ENCODE data around the gene TMPRSS9. TPM values are rescaled to one million over a fixed set of nuclear protein-coding genes. Genes with fewer than 3 reads are reported as not detected.

The TMPRSS9 gene
- polyA plus RNA-seq, 1 experiment, result not detected

GRCh38 chr19:2320049-2320448, 40.0 kb upstream of the TMPRSS9 start:
- TF ChIP-seq CTCF (IDR thresholded peaks at IDR 0.05; ENCODE audit: insufficient read depth, low read depth, low read length), result no peak

GRCh38 chr19:2320939-2321338, 39.1 kb upstream of the TMPRSS9 start:
- Histone ChIP-seq H3K27me3 (ENCODE audit: control insufficient read depth, insufficient read depth, low read length) (no peaks in the 10 kb centered on the region), H3K4me3 (ENCODE audit: low read depth, low read length) (no peak overlapping the region), H3K36me3 (ENCODE audit: control insufficient read depth, insufficient read depth, low read length) (peaks cover 14% of the 10 kb centered on the region)
- no peak for DNase-seq (ENCODE audit: low read depth)
- POLR2A ChIA-PET, result no interaction called here
- CTCF ChIA-PET, result interaction anchor here (0.6 kb wide), 2 partner anchors 60 to 71 kb away, joined by 3 read pairs; no protein-coding TSS in a partner anchor
- no peak for TF ChIP-seq CTCF (IDR thresholded peaks at IDR 0.05; ENCODE audit: insufficient read depth, low read depth, low read length)

More at GRCh38 chr19:2320049-2320448, 40.0 kb upstream of the TMPRSS9 start:
- ChIA-PET CTCF (interaction anchor here (1.2 kb wide), 1 partner anchor 10 kb away, joined by 4 read pairs; no protein-coding TSS in a partner anchor), POLR2A (no interaction called here)
- H3K36me3 ChIP-seq (ENCODE audit: control insufficient read depth, insufficient read depth, low read length), result peaks cover 9% of the 10 kb centered on the region
- no peaks in the 10 kb centered on the region for H3K27me3 ChIP-seq (ENCODE audit: control insufficient read depth, insufficient read depth, low read length)
- no peak overlapping the region for H3K4me3 ChIP-seq (ENCODE audit: low read depth, low read length)
- DNase-seq (ENCODE audit: low read depth), result no peak

DNA sequence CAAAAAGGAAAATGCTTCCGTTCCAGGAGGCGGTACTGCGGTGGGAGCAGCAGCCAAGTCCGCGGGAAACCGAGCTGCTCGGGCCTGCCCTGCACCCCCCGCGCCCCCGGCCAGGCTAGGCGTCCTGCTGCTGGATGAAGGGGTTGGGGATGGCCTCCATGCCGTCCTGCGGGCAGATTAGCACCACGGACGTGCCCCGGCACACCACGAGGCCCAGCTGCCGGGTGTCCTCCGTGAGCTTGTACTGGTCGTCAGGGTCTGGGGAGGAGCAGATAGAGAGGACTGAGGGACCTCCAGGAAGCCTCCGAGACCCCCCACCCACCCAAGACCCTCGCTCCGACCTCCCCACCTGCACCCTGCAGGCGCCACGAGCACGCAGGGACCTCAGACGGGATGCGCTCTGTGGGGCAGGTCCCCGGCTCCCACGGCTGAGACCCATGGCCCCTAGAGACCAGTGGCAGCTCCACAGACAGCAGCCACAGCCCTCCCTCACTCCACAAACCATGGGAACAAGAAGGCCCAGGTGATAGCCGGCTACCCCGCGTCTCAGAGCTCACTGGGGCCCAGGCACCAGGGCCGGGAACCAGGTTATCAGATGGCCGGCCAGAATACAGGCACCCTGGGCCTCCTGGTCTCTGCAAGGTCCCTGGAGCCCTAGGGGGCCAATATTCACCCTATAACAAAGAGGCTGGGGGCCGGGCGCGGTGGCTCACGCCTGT, 38.3 kb upstream of the TMPRSS9 start:
- ChIA-PET POLR2A (no interaction called here), CTCF (no interaction called here)
- DNase-seq (ENCODE audit: low read depth), result no peak
- H3K27me3 ChIP-seq (ENCODE audit: control insufficient read depth, insufficient read depth, low read length), result no peaks in the 10 kb centered on the region
- H3K4me3 ChIP-seq (ENCODE audit: low read depth, low read length), result no peak overlapping the region
- H3K36me3 ChIP-seq (ENCODE audit: control insufficient read depth, insufficient read depth, low read length), result peaks cover 14% of the 10 kb centered on the region
- TF ChIP-seq CTCF (IDR thresholded peaks at IDR 0.05; ENCODE audit: insufficient read depth, low read depth, low read length), result no peak

DNA sequence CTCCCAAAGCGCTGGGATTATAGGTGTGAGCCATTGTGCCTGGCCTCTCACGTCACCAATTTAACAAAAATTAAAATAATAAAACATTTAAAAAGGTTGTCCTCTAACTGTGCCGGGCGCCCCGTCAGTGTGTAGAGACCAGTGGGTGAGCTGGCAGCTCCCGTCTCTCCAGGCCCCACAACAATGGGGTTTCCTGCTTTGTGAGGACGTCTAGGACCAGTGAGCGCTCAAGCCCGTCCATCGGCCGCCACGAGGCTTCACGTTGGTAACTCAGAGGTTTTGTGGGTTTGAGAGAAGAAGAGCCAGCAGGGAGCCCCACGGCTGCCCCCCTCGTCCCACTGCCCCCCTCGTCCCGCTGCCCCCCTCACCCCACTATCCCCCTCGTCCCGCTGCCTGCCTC, 36.4 kb upstream of the TMPRSS9 start:
- no peak for TF ChIP-seq CTCF (IDR thresholded peaks at IDR 0.05; ENCODE audit: insufficient read depth, low read depth, low read length)
- peaks cover 14% of the 10 kb centered on the region for H3K36me3 ChIP-seq (ENCODE audit: control insufficient read depth, insufficient read depth, low read length)
- CTCF ChIA-PET, result interaction anchor here (0.8 kb wide), 1 partner anchor 8 kb away, joined by 3 read pairs; no protein-coding TSS in a partner anchor
- no peak for DNase-seq (ENCODE audit: low read depth)
- H3K4me3 ChIP-seq (ENCODE audit: low read depth, low read length), result no peak overlapping the region
- H3K27me3 ChIP-seq (ENCODE audit: control insufficient read depth, insufficient read depth, low read length), result no peaks in the 10 kb centered on the region
- POLR2A ChIA-PET, result no interaction called here

GRCh38 chr19:2324220-2324948, 35.7 kb upstream of the TMPRSS9 start:
- TF ChIP-seq CTCF (IDR thresholded peaks at IDR 0.05; ENCODE audit: insufficient read depth, low read depth, low read length), result no peak
- peaks cover 14% of the 10 kb centered on the region for H3K36me3 ChIP-seq (ENCODE audit: control insufficient read depth, insufficient read depth, low read length)
- DNase-seq (ENCODE audit: low read depth), result no peak
- H3K27me3 ChIP-seq (ENCODE audit: control insufficient read depth, insufficient read depth, low read length), result no peaks in the 10 kb centered on the region
- ChIA-PET POLR2A (no interaction called here), CTCF (interaction anchor here (0.8 kb wide), 1 partner anchor 8 kb away, joined by 3 read pairs; no protein-coding TSS in a partner anchor)
- no peak overlapping the region for H3K4me3 ChIP-seq (ENCODE audit: low read depth, low read length)

Data from BJ (cell line).